ENCODE results near the gene TRAPPC12. TPM values are rescaled to one million over a fixed set of nuclear protein-coding genes. Genes with fewer than 3 reads are reported as not detected.

The TRAPPC12 gene
- total and polyA plus RNA-seq, 8 donors, result 46.6 to 158 (median 70.7) TPM

- DNase-seq, result no peak
- Histone ChIP-seq H3K4me1 (no peaks in the 10 kb centered on the region), H3K27me3 (no peaks in the 10 kb centered on the region), H3K27ac (peak overlapping the region in 1 of 5 donors; percentile 51), H3K9me3 (no peaks in the 10 kb centered on the region), H3K36me3 (peaks cover 16 to 83% (median 71%) of the 10 kb centered on the region in 4 donors), H3K4me3 (no peak overlapping the region)
- intact Hi-C loops (cut with DNase I; ENCODE audit: low total_unique reads), result no loop called here
- TF ChIP-seq POLR2A (IDR thresholded peaks at IDR 0.05), result no peak
- no peak for TF ChIP-seq EP300 (IDR thresholded peaks at IDR 0.05)
- 67 to 78% (median 75%) methylated on average over 5 of the region's 5 CpGs for WGBS, 5 donors
These were observed 101.5 kb downstream of the TRAPPC12 start for GRCh38 chr2:3481011-3481400.

- 91 to 97% (median 94%) methylated on average over 15 to 20 of the region's 20 CpGs for WGBS, 5 donors
- Histone ChIP-seq H3K4me1 (no peaks in the 10 kb centered on the region), H3K36me3 (peaks cover 16 to 80% (median 68%) of the 10 kb centered on the region in 4 donors), H3K4me3 (no peak overlapping the region), H3K27me3 (no peaks in the 10 kb centered on the region), H3K9me3 (no peaks in the 10 kb centered on the region), H3K27ac (no peak overlapping the region)
- TF ChIP-seq POLR2A (IDR thresholded peaks at IDR 0.05) (no peak), POLR2AphosphoS5 (IDR thresholded peaks at IDR 0.05) (no peak), CTCF (IDR thresholded peaks at IDR 0.05) (no peak), EP300 (IDR thresholded peaks at IDR 0.05) (no peak)
- intact Hi-C loops (cut with DNase I; ENCODE audit: low total_unique reads), result no loop called here
- DNase-seq, result no peak
These were observed 102.4 kb downstream of the TRAPPC12 start for GRCh38 chr2:3481736-3482362.

- no peaks in the 10 kb centered on the region for H3K9me3 ChIP-seq
- TF ChIP-seq CTCF (IDR thresholded peaks at IDR 0.05), result no peak
- no peak for TF ChIP-seq POLR2A (IDR thresholded peaks at IDR 0.05)
- no peak for TF ChIP-seq POLR2AphosphoS5 (IDR thresholded peaks at IDR 0.05)
- TF ChIP-seq EP300 (IDR thresholded peaks at IDR 0.05), result no peak
- H3K4me1 ChIP-seq, result no peaks in the 10 kb centered on the region
- H3K27ac ChIP-seq, result no peak overlapping the region
- no peak overlapping the region for H3K4me3 ChIP-seq
- 90 to 100% (median 96%) methylated on average over 4 to 20 of the region's 20 CpGs for WGBS, 5 donors
- H3K36me3 ChIP-seq, result peaks cover 16 to 74% (median 65%) of the 10 kb centered on the region in 4 donors
- intact Hi-C loops (cut with DNase I; ENCODE audit: low total_unique reads), result no loop called here
- no peaks in the 10 kb centered on the region for H3K27me3 ChIP-seq
- no peak for DNase-seq
These were observed 102.9 kb downstream of the TRAPPC12 start for GRCh38 chr2:3482363-3482821.

- H3K9me3 ChIP-seq, result no peaks in the 10 kb centered on the region
- H3K27ac ChIP-seq, result peak overlapping the region in 1 of 5 donors; percentile 22
- intact Hi-C loops (cut with DNase I; ENCODE audit: low total_unique reads), result no loop called here
- H3K27me3 ChIP-seq, result no peaks in the 10 kb centered on the region
- peaks cover 0 to 3% (median under 1%) of the 10 kb centered on the region in 4 donors for H3K4me1 ChIP-seq
- no peak overlapping the region for H3K4me3 ChIP-seq
- WGBS, 5 donors, result 60 to 78% (median 70%) methylated on average over 21 to 30 of the region's 30 CpGs
- peak; percentile 58 to 86 for DNase-seq
- peaks cover 16 to 64% (median 55%) of the 10 kb centered on the region in 4 donors for H3K36me3 ChIP-seq
- TF ChIP-seq POLR2A (IDR thresholded peaks at IDR 0.05), result no peak
- no peak for TF ChIP-seq POLR2AphosphoS5 (IDR thresholded peaks at IDR 0.05)
- no peak for TF ChIP-seq CTCF (IDR thresholded peaks at IDR 0.05)
These were observed 103.9 kb downstream of the TRAPPC12 start for GRCh38 chr2:3483227-3483985.
